Measurements from ENCODE around the gene PLEKHG5.

DNA sequence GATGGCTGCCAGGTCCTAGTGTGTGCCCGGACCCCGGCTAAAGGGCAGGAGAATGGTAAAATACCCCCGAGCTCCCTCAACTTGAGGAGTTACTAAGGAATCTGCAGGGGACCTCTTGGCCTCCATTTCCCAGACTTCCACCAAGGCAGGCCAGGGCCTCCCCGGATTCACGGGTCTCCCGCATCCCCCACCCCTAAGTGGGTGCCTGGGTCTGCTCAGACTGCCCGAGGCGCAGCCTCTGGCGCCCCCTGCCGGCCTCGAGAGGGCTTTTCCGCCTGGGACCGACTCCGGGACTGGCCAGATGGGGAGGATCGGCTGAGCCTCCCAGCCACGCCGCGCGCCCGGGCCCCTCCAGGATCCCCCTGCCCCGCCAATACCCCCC lies 1.7 kb downstream of the PLEKHG5 start:
- TF ChIP-seq, protein P1, sequence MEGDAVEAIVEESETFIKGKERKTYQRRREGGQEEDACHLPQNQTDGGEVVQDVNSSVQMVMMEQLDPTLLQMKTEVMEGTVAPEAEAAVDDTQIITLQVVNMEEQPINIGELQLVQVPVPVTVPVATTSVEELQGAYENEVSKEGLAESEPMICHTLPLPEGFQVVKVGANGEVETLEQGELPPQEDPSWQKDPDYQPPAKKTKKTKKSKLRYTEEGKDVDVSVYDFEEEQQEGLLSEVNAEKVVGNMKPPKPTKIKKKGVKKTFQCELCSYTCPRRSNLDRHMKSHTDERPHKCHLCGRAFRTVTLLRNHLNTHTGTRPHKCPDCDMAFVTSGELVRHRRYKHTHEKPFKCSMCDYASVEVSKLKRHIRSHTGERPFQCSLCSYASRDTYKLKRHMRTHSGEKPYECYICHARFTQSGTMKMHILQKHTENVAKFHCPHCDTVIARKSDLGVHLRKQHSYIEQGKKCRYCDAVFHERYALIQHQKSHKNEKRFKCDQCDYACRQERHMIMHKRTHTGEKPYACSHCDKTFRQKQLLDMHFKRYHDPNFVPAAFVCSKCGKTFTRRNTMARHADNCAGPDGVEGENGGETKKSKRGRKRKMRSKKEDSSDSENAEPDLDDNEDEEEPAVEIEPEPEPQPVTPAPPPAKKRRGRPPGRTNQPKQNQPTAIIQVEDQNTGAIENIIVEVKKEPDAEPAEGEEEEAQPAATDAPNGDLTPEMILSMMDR (IDR thresholded peaks at IDR 0.05; ENCODE audit: insufficient read depth, low read length, poor library complexity, severe bottlenecking), result peak; percentile 88
- TF ChIP-seq EZH2phosphoT487 (conservative IDR thresholded peaks at IDR 0.05; ENCODE audit: low read length), result no peak
